Measurements from ENCODE around the gene ICE1.
A peak's percentile ranks its signal among the peaks of the same experiment; 100 is the strongest.
"Not testable (repeated sequence)": the region's sequence is repeated elsewhere in the genome, so short reads cannot be mapped to it uniquely, and the experiment has no call there.

ICE1 gene

GRCh38 chr5:5395093-5395492, 27.4 kb upstream of the ICE1 start:
- not testable (repeated sequence) for FAIRE-seq; DNase-seq (ENCODE audit: insufficient read length, low spot score)

GRCh38 chr5:5398071-5398470, 24.4 kb upstream of the ICE1 start:
- DNase-seq (ENCODE audit: insufficient read length, low spot score) (no peak), FAIRE-seq (no peak)

- no peak for FAIRE-seq
- DNase-seq (ENCODE audit: insufficient read length, low spot score) = no peak
These were observed 21.4 kb upstream of the ICE1 start for GRCh38 chr5:5401095-5401494.

- FAIRE-seq (no peak), DNase-seq (ENCODE audit: insufficient read length, low spot score) (no peak)
These were observed 18.7 kb upstream of the ICE1 start for GRCh38 chr5:5403741-5404140.

GRCh38 chr5:5404381-5404780, 18.1 kb upstream of the ICE1 start:
- DNase-seq (ENCODE audit: insufficient read length, low spot score) (no peak), FAIRE-seq (no peak)

- no peak for FAIRE-seq
These were observed 17.0 kb upstream of the ICE1 start for GRCh38 chr5:5405441-5405840.

GRCh38 chr5:5407924-5408323, 14.6 kb upstream of the ICE1 start:
- DNase-seq (ENCODE audit: insufficient read length, low spot score) = no peak

More at GRCh38 chr5:5405441-5405840, 17.0 kb upstream of the ICE1 start:
- no peak for DNase-seq (ENCODE audit: insufficient read length, low spot score)

GRCh38 chr5:5409151-5409810, 13.2 kb upstream of the ICE1 start:
- DNase-seq (ENCODE audit: insufficient read length, low spot score) (no peak), FAIRE-seq (no peak)

More at GRCh38 chr5:5407924-5408323, 14.6 kb upstream of the ICE1 start:
- FAIRE-seq = no peak

- not testable (repeated sequence) for DNase-seq (ENCODE audit: insufficient read length, low spot score); FAIRE-seq
These were observed 8.6 kb upstream of the ICE1 start for GRCh38 chr5:5413856-5414255.

- DNase-seq (ENCODE audit: insufficient read length, low spot score) (no peak), FAIRE-seq (no peak)
These were observed 7.5 kb upstream of the ICE1 start for GRCh38 chr5:5414999-5415398.

GRCh38 chr5:5416733-5417132, 5.7 kb upstream of the ICE1 start:
- DNase-seq (ENCODE audit: insufficient read length, low spot score) (no peak), FAIRE-seq (no peak)

- no peak for FAIRE-seq
- DNase-seq (ENCODE audit: insufficient read length, low spot score) = no peak
These were observed 4.5 kb upstream of the ICE1 start for GRCh38 chr5:5418006-5418405.

- no peak for FAIRE-seq
- no peak for DNase-seq (ENCODE audit: insufficient read length, low spot score)
These were observed 3.7 kb upstream of the ICE1 start for GRCh38 chr5:5418764-5419163.

GRCh38 chr5:5419291-5420210, 2.9 kb upstream of the ICE1 start:
- DNase-seq (ENCODE audit: insufficient read length, low spot score) (no peak), FAIRE-seq (peak; percentile 4)

- DNase-seq (ENCODE audit: insufficient read length, low spot score) (no peak), FAIRE-seq (no peak)
These were observed 2.2 kb upstream of the ICE1 start for GRCh38 chr5:5420251-5420650.

GRCh38 chr5:5421149-5421960, 1.1 kb upstream of the ICE1 start:
- FAIRE-seq (peak; percentile 40), DNase-seq (ENCODE audit: insufficient read length, low spot score) (no peak)

- FAIRE-seq (no peak), DNase-seq (ENCODE audit: insufficient read length, low spot score) (no peak)
These were observed 490 bp downstream of the ICE1 start for GRCh38 chr5:5422819-5423515.

- FAIRE-seq = no peak
These were observed 1.1 kb downstream of the ICE1 start for GRCh38 chr5:5423586-5423985.

GRCh38 chr5:5424736-5425135, 2.3 kb downstream of the ICE1 start:
- FAIRE-seq (no peak), DNase-seq (ENCODE audit: insufficient read length, low spot score) (no peak)

More at GRCh38 chr5:5423586-5423985, 1.1 kb downstream of the ICE1 start:
- no peak for DNase-seq (ENCODE audit: insufficient read length, low spot score)

GRCh38 chr5:5430136-5430535, 7.7 kb downstream of the ICE1 start:
- no peak for DNase-seq (ENCODE audit: insufficient read length, low spot score)
- no peak for FAIRE-seq
